Body of pancreas (tissue), 4 donors: ENCODE data around the gene CRYZ.

ENCODE experiments used
- POLR2A ChIP-seq, 3 donors: fragments of 450-650 bp; IDR thresholded peaks; one replicate each; pipeline ENCODE4 v1.6.1; 2016; ENCODE audit warnings: antibody characterized with exemption in 3 of 3, mild to moderate bottlenecking in 2 of 3
- TF ChIP-seq, protein P1 (sequence below), 7 experiments: fragments of 450-650 bp in 4 of 7; fragments of 200-600 bp in 3 of 7; sonication (generic) in 3 of 7; IDR thresholded peaks; one replicate each; pipeline ENCODE4 v1.5.1; 2016 to 2019; ENCODE audit warnings: antibody characterized with exemption in 7 of 7

DNA sequence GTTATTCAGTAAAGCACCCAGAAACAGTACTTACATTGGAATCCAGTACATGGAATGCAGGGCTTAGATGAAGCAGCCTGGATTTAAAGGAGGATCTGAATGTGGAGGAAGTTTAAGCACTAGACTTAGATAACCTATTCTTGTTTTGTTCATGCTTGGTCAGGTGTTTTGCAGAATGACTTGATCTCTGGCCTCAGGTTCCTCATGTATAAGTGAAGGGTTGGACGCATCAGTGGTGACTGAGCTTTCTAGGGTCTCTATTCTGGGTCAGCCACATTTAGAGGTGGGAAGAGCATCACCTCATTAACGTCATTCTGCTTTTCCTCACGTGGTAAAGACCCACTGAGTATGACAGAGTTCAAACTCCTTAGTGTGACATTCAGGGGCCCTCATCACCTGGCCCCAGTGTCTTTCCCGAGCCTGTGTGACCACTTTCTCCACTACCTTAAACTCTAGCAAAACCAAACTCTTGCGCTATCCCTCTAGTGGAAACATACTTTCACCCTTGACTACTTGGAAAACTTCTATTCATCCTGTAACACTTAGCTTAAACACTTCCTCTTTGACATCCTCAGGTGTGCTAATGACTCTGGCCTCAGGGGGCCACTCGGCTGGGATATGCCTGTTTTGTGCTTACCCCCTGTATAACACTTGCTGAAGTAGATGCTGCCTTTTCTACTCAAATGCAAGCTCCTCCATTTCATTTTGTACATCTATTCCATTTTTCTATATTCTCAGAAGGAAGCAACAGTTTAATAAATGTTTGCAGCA lies 58.4 kb downstream of the CRYZ start:
- no peak for TF ChIP-seq POLR2A (IDR thresholded peaks at IDR 0.05)
- TF ChIP-seq, protein P1, sequence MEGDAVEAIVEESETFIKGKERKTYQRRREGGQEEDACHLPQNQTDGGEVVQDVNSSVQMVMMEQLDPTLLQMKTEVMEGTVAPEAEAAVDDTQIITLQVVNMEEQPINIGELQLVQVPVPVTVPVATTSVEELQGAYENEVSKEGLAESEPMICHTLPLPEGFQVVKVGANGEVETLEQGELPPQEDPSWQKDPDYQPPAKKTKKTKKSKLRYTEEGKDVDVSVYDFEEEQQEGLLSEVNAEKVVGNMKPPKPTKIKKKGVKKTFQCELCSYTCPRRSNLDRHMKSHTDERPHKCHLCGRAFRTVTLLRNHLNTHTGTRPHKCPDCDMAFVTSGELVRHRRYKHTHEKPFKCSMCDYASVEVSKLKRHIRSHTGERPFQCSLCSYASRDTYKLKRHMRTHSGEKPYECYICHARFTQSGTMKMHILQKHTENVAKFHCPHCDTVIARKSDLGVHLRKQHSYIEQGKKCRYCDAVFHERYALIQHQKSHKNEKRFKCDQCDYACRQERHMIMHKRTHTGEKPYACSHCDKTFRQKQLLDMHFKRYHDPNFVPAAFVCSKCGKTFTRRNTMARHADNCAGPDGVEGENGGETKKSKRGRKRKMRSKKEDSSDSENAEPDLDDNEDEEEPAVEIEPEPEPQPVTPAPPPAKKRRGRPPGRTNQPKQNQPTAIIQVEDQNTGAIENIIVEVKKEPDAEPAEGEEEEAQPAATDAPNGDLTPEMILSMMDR (IDR thresholded peaks at IDR 0.05) = no peak
